ENCODE results near the gene DTX2. TPM values are rescaled to one million over a fixed set of nuclear protein-coding genes. Genes with fewer than 3 reads are reported as not detected.
"Not testable (repeated sequence)": the region's sequence is repeated elsewhere in the genome, so short reads cannot be mapped to it uniquely, and the experiment has no call there.

The DTX2 gene
- total and polyA plus RNA-seq, 4 donors: 4.5 to 9.5 (median 6.0) TPM

- Histone ChIP-seq H3K27me3 (ENCODE audit: control insufficient read depth in 4 of 4, insufficient read depth in 4 of 4, low read length in 3 of 4) (no peaks in the 10 kb centered on the region), H3K4me3 (ENCODE audit: low read depth in 1 of 3, low read length in 3 of 3) (no peak overlapping the region), H3K4me1 (ENCODE audit: control insufficient read depth in 4 of 4, insufficient read depth in 4 of 4, low read length in 3 of 4) (no peaks in the 10 kb centered on the region), H3K9ac (ENCODE audit: low read depth in 1 of 2, low read length in 2 of 2) (no peak overlapping the region), H3K36me3 (ENCODE audit: control insufficient read depth in 4 of 4, insufficient read depth in 3 of 4, low read depth in 1 of 4, low read length in 3 of 4) (no peaks in the 10 kb centered on the region), H3K9me3 (ENCODE audit: control insufficient read depth in 4 of 4, low read length in 3 of 4) (no peaks in the 10 kb centered on the region), H3K27ac (ENCODE audit: low read depth in 1 of 2, low read length in 2 of 2) (no peak overlapping the region)
- TF ChIP-seq RAD21 (IDR thresholded peaks at IDR 0.05) (no peak), CTCF (IDR thresholded peaks at IDR 0.05; ENCODE audit: low read depth, low read length, missing input control) (no peak), MAX (IDR thresholded peaks at IDR 0.05) (no peak), NR2F2 (IDR thresholded peaks at IDR 0.05) (no peak), HNF4G (IDR thresholded peaks at IDR 0.05) (no peak), ATF3 (IDR thresholded peaks at IDR 0.05) (no peak)
- 92% methylated on average over 9 of the region's 9 CpGs for WGBS
- no peak for DNase-seq (ENCODE audit: low spot score)
Observed at GRCh38 chr7:76425156-76425555, 36.4 kb upstream of the DTX2 start.

GRCh38 chr7:76425558-76425957 lies 36.0 kb upstream of the DTX2 start:
- not testable (repeated sequence) for H3K36me3 ChIP-seq (ENCODE audit: control insufficient read depth in 4 of 4, insufficient read depth in 3 of 4, low read depth in 1 of 4, low read length in 3 of 4); H3K27me3 ChIP-seq (ENCODE audit: control insufficient read depth in 4 of 4, insufficient read depth in 4 of 4, low read length in 3 of 4); H3K27ac ChIP-seq (ENCODE audit: low read depth in 1 of 2, low read length in 2 of 2); H3K9me3 ChIP-seq (ENCODE audit: control insufficient read depth in 4 of 4, low read length in 3 of 4); DNase-seq (ENCODE audit: low spot score); H3K4me3 ChIP-seq (ENCODE audit: low read depth in 1 of 3, low read length in 3 of 3); H3K4me1 ChIP-seq (ENCODE audit: control insufficient read depth in 4 of 4, insufficient read depth in 4 of 4, low read length in 3 of 4); H3K9ac ChIP-seq (ENCODE audit: low read depth in 1 of 2, low read length in 2 of 2)
- 93% methylated on average over 4 of the region's 4 CpGs for WGBS

GRCh38 chr7:76426246-76426645 lies 35.3 kb upstream of the DTX2 start:
- WGBS: 94% methylated on average over 4 of the region's 4 CpGs
- H3K27ac ChIP-seq (ENCODE audit: low read depth in 1 of 2, low read length in 2 of 2): no peak overlapping the region
- no peak for DNase-seq (ENCODE audit: low spot score)

More at GRCh38 chr7:76426246-76426645, 35.3 kb upstream of the DTX2 start:
- no peaks in the 10 kb centered on the region for H3K36me3 ChIP-seq (ENCODE audit: control insufficient read depth in 4 of 4, insufficient read depth in 3 of 4, low read depth in 1 of 4, low read length in 3 of 4)
- TF ChIP-seq YY1 (IDR thresholded peaks at IDR 0.05) (no peak), REST (IDR thresholded peaks at IDR 0.05) (no peak), CTCF (IDR thresholded peaks at IDR 0.05; ENCODE audit: low read depth, low read length, missing input control) (no peak), ATF3 (IDR thresholded peaks at IDR 0.05) (no peak), MAX (IDR thresholded peaks at IDR 0.05) (no peak), FOXA1 (IDR thresholded peaks at IDR 0.05) (no peak), GABPA (IDR thresholded peaks at IDR 0.05 in 1 of 2, conservative IDR thresholded peaks at IDR 0.05 in 1 of 2) (no peak), ZBTB33 (IDR thresholded peaks at IDR 0.05) (no peak), EGR1 (IDR thresholded peaks at IDR 0.05; ENCODE audit: low read depth in 2 of 2) (no peak), SP1 (IDR thresholded peaks at IDR 0.05) (no peak), FOXA2 (IDR thresholded peaks at IDR 0.05) (no peak), NR2F2 (IDR thresholded peaks at IDR 0.05) (no peak), HNF4G (IDR thresholded peaks at IDR 0.05) (no peak), JUND (IDR thresholded peaks at IDR 0.05) (no peak), RXRA (IDR thresholded peaks at IDR 0.05) (no peak), RAD21 (IDR thresholded peaks at IDR 0.05) (no peak), TAF1 (conservative IDR thresholded peaks at IDR 0.05) (no peak), HNF4A (conservative IDR thresholded peaks at IDR 0.05) (no peak)
- H3K27me3 ChIP-seq (ENCODE audit: control insufficient read depth in 4 of 4, insufficient read depth in 4 of 4, low read length in 3 of 4): no peaks in the 10 kb centered on the region
- no peaks in the 10 kb centered on the region for H3K9me3 ChIP-seq (ENCODE audit: control insufficient read depth in 4 of 4, low read length in 3 of 4)
- no peaks in the 10 kb centered on the region for H3K4me1 ChIP-seq (ENCODE audit: control insufficient read depth in 4 of 4, insufficient read depth in 4 of 4, low read length in 3 of 4)
- H3K9ac ChIP-seq (ENCODE audit: low read depth in 1 of 2, low read length in 2 of 2): no peak overlapping the region
- H3K4me3 ChIP-seq (ENCODE audit: low read depth in 1 of 3, low read length in 3 of 3): no peak overlapping the region

All from liver (tissue), 9 donors.